Neuron (in vitro differentiated cells): Measurements from ENCODE around the gene SUMF2.
"Not testable (repeated sequence)": the region's sequence is repeated elsewhere in the genome, so short reads cannot be mapped to it uniquely, and the experiment has no call there.

Experiments
- H2AFZ ChIP-seq: one replicate; pipeline ENCODE4 v1.6.1; 2013; ENCODE audit warnings: low read depth, mild to moderate bottlenecking, inconsistent platforms, low read length, moderate library complexity
- H3K27me3 ChIP-seq: one replicate; pipeline ENCODE4 v1.6.1; 2013; ENCODE audit warnings: low read length; ENCODE audit not compliant: insufficient read depth
- H3K36me3 ChIP-seq: one replicate; pipeline ENCODE4 v1.6.1; 2013; ENCODE audit warnings: low read length; ENCODE audit not compliant: insufficient read depth
- H3K4me1 ChIP-seq: one replicate; pipeline ENCODE4 v1.6.1; 2013; ENCODE audit warnings: low read length; ENCODE audit not compliant: insufficient read depth
- H3K4me3 ChIP-seq: 2 replicates; pipeline ENCODE4 v1.5.1; 2013; ENCODE audit warnings: mild to moderate bottlenecking, low read length, moderate library complexity
- H3K9me3 ChIP-seq: one replicate; pipeline ENCODE4 v1.6.1; 2013; ENCODE audit warnings: low read length

The SUMF2 gene

DNA sequence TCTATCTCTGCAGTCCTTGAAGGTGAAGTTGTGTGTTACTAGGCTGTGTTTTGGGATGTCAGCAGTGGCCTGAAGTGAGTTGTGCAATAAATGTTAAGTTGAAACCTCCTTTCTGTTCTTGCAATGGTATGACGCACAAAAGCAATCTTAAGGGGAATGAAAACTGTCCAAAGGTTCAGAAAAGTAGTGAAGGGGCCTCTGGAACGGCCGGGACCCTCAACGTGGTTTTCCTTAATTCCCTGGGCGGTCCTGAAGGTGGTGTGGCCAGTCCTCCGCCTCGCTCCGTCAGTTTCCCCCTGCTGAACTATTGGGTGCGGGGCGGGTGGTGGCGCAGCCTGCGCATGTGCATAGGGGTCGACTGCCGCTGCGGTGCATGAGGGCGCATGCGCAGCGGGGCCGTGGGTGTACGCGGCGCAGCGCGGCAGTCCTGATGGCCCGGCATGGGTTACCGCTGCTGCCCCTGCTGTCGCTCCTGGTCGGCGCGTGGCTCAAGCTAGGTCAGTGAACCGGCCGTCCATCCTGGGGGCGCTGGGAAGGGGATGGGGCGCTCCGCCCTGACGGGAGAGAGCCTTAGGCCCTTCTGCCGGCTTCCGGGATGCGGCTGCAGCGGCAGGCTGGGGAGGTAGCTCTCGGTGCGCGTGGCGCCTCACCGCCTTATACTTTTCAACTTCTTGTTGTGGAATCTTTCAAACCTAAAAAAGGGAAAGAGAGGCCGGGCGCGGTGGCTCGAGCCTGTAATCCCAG, at the start of gene SUMF2:
TSS of gene SUMF2 (plus strand) at position 405 of the 744 bp plus-strand sequence. CDS start at position 431, 26 bp downstream.
- Histone ChIP-seq H2AFZ (peak within 1 kb of the TSS; percentile 62), H3K27me3 (no peaks in the 10 kb centered on the region), H3K36me3 (peaks cover 39% of the 10 kb centered on the region), H3K4me3 (peak within 1 kb of the TSS; percentile 55), H3K4me1 (peaks cover 8% of the 10 kb centered on the region), H3K9me3 (no peaks in the 10 kb centered on the region)

DNA sequence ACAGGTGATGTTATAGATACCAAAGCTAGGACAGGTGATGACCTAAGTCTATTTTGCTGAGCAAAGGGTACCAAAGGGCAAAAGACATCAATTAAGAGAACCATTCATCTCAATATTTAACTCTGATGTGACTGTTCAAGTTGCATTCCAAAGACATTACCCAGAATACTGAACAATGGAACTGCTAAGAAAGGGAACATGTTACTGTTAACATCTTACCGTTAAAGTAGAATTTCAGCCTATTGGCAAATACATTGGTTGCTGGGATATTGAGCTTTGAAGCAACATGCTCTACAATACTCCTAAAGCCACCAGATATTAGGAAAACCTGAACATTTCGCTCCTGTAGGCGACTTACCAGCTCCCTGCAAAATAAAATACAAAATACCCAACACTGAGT, 47.1 kb upstream of the SUMF2 start:
- H3K4me1 ChIP-seq, H3K9me3 ChIP-seq, H3K27me3 ChIP-seq, H3K4me3 ChIP-seq, H2AFZ ChIP-seq: not testable (repeated sequence)
- peaks cover 52% of the 10 kb centered on the region for H3K36me3 ChIP-seq

- Histone ChIP-seq H3K9me3 (no peaks in the 10 kb centered on the region), H3K4me3 (no peak overlapping the region), H3K4me1 (no peaks in the 10 kb centered on the region), H2AFZ (no peak overlapping the region), H3K27me3 (no peaks in the 10 kb centered on the region), H3K36me3 (peaks cover 37% of the 10 kb centered on the region)
Observed at GRCh38 chr7:56019501-56019900, 44.6 kb upstream of the SUMF2 start.

- Histone ChIP-seq H3K9me3 (no peaks in the 10 kb centered on the region), H3K36me3 (peaks cover 38% of the 10 kb centered on the region), H3K27me3 (no peaks in the 10 kb centered on the region), H2AFZ (no peak overlapping the region), H3K4me3 (no peak overlapping the region), H3K4me1 (no peaks in the 10 kb centered on the region)
Observed at GRCh38 chr7:56023500-56023899, 40.6 kb upstream of the SUMF2 start.

DNA sequence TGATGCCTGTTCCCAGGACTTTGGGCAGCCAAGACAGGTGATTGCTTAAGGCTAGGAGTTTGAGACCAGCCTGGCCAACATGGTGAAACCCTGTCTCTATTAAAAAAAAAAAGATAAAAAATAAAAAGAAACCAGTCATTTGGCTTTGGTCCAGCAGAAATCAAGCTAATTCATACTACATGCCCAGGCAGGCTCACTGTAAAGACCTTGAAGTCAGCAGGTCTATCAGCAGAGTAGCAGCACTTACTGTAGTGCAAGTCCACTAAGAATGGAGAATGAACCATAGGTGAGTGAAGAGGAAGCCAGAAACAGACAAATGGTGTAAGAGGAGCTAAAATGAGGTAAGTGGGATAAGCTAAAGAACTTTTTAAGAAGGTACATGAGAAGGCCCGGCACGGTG, 37.5 kb upstream of the SUMF2 start:
- H3K4me1 ChIP-seq: no peaks in the 10 kb centered on the region

DNA sequence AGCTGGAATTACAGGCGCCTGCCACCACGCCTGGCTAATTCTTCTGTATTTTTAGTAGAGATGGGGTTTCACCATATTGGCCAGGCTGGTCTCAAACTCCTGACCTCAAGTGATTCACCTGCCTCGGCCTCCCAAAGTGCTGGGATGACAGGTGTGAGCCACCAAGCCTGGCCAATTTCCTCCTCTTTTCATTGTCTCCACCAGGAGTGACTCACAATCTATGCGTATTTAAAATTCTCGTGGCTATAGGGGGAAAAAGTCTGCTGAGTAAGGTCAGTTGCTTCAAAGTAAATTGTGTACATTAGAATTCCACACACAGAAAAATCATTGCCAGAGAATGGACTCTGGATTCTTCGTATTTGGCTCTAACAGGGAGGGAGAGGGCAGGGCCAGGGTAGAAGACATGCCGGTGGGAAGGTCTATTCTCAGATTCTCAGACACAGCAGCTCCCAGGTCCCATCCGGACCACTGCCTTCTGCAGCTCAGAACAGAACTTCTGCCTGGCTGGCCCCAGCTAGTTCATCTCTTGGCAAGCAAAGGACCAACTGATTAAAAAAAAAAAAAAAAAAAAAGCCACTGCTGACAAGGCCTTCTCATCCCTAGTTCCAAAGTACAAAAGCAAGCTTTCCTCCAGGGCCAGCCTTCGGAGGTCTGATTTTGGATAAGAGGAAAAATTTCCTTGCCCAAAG, 35.0 kb upstream of the SUMF2 start:
- peaks cover 42% of the 10 kb centered on the region for H3K36me3 ChIP-seq
- no peak overlapping the region for H3K4me3 ChIP-seq

More for the DNA sequence above, 37.5 kb upstream of the SUMF2 start:
- Histone ChIP-seq H3K9me3 (no peaks in the 10 kb centered on the region), H3K4me3 (no peak overlapping the region), H3K36me3 (peaks cover 37% of the 10 kb centered on the region), H3K27me3 (no peaks in the 10 kb centered on the region), H2AFZ (no peak overlapping the region)

GRCh38 chr7:56030340-56030739, 33.7 kb upstream of the SUMF2 start:
- H3K27me3 ChIP-seq: no peaks in the 10 kb centered on the region
- H2AFZ ChIP-seq: no peak overlapping the region
- H3K4me1 ChIP-seq: no peaks in the 10 kb centered on the region
- H3K4me3 ChIP-seq: no peak overlapping the region
- H3K9me3 ChIP-seq: no peaks in the 10 kb centered on the region
- peaks cover 42% of the 10 kb centered on the region for H3K36me3 ChIP-seq

More for the DNA sequence above, 35.0 kb upstream of the SUMF2 start:
- no peak overlapping the region for H2AFZ ChIP-seq
- H3K9me3 ChIP-seq: no peaks in the 10 kb centered on the region
- H3K4me1 ChIP-seq: no peaks in the 10 kb centered on the region
- no peaks in the 10 kb centered on the region for H3K27me3 ChIP-seq

DNA sequence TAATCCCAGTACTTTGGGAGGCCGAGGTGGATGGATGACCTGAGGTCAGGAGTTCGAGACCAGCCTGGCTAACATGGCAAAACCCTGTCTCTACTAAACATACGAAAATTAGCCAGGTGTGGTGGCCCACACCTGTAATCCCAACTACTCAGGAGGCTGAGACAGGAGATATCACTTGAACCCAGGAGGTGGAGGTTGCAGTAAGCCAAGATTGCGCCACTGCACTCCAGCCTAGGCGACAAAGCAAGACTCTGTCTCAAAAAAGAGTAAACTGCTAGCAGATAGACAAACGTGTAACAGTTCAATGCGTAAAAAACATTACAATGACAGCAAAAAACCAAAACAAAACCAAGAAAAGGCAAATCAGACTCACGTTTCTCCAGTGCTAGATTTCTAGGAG, 32.5 kb upstream of the SUMF2 start:
- not testable (repeated sequence) for H3K27me3 ChIP-seq, H3K9me3 ChIP-seq, H3K4me3 ChIP-seq, H3K4me1 ChIP-seq, H2AFZ ChIP-seq
- peaks cover 36% of the 10 kb centered on the region for H3K36me3 ChIP-seq

- not testable (repeated sequence) for H3K27me3 ChIP-seq, H3K4me3 ChIP-seq, H2AFZ ChIP-seq, H3K9me3 ChIP-seq, H3K4me1 ChIP-seq
- H3K36me3 ChIP-seq: peaks cover 29% of the 10 kb centered on the region
Observed at GRCh38 chr7:56032578-56032977, 31.5 kb upstream of the SUMF2 start.

- no peaks in the 10 kb centered on the region for H3K27me3 ChIP-seq
- no peaks in the 10 kb centered on the region for H3K9me3 ChIP-seq
- peak overlapping the region; percentile 49 for H3K4me3 ChIP-seq
- peaks cover 24% of the 10 kb centered on the region for H3K36me3 ChIP-seq
- H3K4me1 ChIP-seq: no peaks in the 10 kb centered on the region
- H2AFZ ChIP-seq: peak overlapping the region; percentile 79
Observed at GRCh38 chr7:56033671-56034432, 30.2 kb upstream of the SUMF2 start.

DNA sequence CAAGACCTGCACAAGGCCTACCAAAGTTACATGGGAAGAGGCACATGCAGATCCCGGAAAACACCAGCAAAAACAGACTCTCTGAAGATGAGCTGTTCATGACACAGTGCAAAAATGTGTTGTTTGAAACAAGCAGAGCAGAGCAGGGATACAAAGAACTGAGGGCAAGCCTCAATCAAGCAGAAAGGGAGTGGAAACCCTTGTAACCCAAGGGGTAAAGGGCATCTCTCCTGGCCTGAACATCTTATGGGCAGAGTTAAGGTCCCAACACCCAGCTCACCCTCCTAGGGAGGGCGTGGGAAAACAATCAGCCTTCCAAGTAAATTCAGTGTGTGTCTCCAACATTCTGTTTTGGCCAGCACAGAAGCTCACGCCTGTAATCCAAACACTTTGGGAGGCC, 23.4 kb upstream of the SUMF2 start:
- no peak overlapping the region for H3K4me3 ChIP-seq
- H2AFZ ChIP-seq: no peak overlapping the region
- H3K9me3 ChIP-seq: no peaks in the 10 kb centered on the region
- no peaks in the 10 kb centered on the region for H3K27me3 ChIP-seq
- H3K4me1 ChIP-seq: no peaks in the 10 kb centered on the region
- H3K36me3 ChIP-seq: peaks cover 10% of the 10 kb centered on the region

DNA sequence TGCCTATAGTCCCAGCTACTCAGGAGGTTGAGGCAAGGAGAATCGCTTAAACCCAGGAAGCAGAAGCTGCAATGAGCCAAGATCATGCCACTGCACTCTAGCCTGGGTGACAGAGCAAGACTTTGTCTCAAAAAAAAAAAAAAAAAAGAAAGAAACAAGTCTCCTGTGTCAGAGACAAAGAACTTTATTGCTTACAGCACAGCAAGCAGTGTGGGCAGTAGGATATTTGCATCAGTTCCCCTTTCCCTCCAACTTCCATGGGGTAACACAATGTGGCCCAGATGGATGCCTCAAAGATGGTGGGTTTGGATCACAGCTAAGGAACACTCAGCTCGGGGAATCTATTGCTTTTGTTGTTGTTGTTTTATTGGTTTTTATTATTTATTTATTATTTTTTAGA, 18.3 kb upstream of the SUMF2 start:
- not testable (repeated sequence) for H2AFZ ChIP-seq, H3K27me3 ChIP-seq, H3K9me3 ChIP-seq, H3K4me1 ChIP-seq, H3K4me3 ChIP-seq, H3K36me3 ChIP-seq

DNA sequence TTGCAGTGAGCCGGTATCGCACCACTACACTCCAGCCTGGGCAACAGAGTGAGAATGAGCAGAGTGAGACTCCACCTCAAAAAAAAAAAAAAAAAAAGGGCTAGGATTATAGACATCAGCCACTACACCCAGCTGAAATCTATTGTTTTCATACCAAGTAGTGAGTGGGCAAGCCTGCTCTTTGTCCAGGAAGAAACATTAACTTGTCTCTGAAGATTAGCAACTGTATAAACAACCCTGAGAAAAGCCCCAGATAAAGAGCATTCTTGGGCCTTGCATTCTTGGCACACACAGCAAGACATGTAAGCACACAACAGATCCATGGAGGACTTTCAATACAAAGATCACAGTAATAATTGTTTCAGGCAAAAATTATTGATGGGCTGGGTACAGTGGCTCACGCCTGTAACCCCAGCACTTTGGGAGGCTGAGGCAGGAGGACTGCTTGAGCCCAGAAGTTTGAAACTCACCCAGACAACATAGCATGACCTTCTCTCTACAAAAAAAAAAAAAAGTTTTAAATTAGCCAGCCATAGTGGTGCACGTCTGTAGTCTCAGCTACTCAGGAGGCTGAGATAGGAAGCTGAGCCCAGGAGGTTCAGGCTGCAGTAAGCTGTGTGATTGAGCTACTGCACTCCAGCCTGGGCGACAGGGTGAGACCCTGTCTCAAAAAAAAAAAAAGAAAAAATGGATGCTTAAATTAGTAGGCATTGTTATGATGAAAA, 17.2 kb upstream of the SUMF2 start:
- Histone ChIP-seq H3K9me3 (no peaks in the 10 kb centered on the region), H2AFZ (no peak overlapping the region)

More for the DNA sequence above, 17.2 kb upstream of the SUMF2 start:
- Histone ChIP-seq H3K27me3 (no peaks in the 10 kb centered on the region), H3K36me3 (peaks cover 5% of the 10 kb centered on the region), H3K4me1 (peaks cover 9% of the 10 kb centered on the region), H3K4me3 (no peak overlapping the region)
